MM.1S (cell line): ENCODE measurements around the gene RAB31.

ENCODE experiments used
- CTCF ChIP-seq: fragments of 300-600 bp; sonication (generic); IDR thresholded peaks from 2 replicates; pipeline ENCODE4 v1.5.1; 2016; ENCODE audit warnings: antibody characterized with exemption, low read length, mixed read lengths
- EZH2phosphoT487 ChIP-seq: fragments of 300-600 bp; sonication (generic); IDR thresholded peaks from 2 replicates; pipeline ENCODE4 v1.6.1; 2018; ENCODE audit warnings: antibody characterized with exemption, low read length

DNA sequence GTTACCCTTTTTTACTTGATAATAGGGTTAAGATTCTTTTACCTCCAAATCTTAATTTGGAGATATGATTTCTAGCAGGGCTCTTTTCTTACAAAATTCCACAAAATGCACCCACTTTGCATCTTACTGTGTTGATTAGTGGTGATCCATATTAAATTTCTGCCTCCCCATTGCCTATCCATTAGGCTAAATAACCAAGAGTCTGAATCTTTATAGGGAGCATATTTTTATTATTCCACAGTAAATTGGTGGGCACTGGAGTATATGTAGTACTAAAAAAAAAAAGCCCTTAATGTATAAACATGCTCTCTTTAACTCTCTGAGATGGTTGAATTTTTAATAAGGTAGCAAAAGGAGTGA lies 169.5 kb downstream of the RAB31 start:
- no peak for TF ChIP-seq CTCF
- no peak for TF ChIP-seq EZH2phosphoT487
